Fibroblast of lung (primary cell): ENCODE measurements around the gene KEAP1. TPM values are rescaled to one million over a fixed set of nuclear protein-coding genes. Genes with fewer than 3 reads are reported as not detected.

Experiments used
- DNase-seq, 2 donors: peaks; one replicate each; pipeline versions ENCODE4 v3.0.0 to v3.0.0-alpha.2; 2010; ENCODE audit warnings: low read depth in 2 of 2
- H2AFZ ChIP-seq: 2 replicates; pipeline ENCODE4 v1.5.1; 2012; ENCODE audit warnings: low read length, control low read depth, inconsistent platforms
- H3K27ac ChIP-seq: 2 replicates; pipeline ENCODE4 v1.5.1; 2011; ENCODE audit warnings: low read length, control low read depth; ENCODE audit not compliant: insufficient read depth
- H3K27me3 ChIP-seq: 2 replicates; pipeline ENCODE4 v1.5.1; 2011; ENCODE audit warnings: mild to moderate bottlenecking, low read length; ENCODE audit not compliant: control insufficient read depth, insufficient read depth
- H3K36me3 ChIP-seq: 2 replicates; pipeline ENCODE4 v1.5.1; 2011; ENCODE audit warnings: low read length; ENCODE audit not compliant: control insufficient read depth, insufficient read depth
- H3K4me1 ChIP-seq: 2 replicates; pipeline ENCODE4 v1.5.1; 2011; ENCODE audit warnings: low read length; ENCODE audit not compliant: control insufficient read depth, insufficient read depth; ENCODE audit errors: extremely low read depth
- H3K4me2 ChIP-seq: 2 replicates; pipeline ENCODE4 v1.5.1; 2011; ENCODE audit warnings: low read length, control low read depth; ENCODE audit not compliant: insufficient read depth; ENCODE audit errors: extremely low read depth
- H3K4me3 ChIP-seq, 4 experiments: fragments of 200-600 bp in 1 of 4; sonication (generic) in 1 of 4; replicated peaks in 1 of 4; 2 replicates each; pipeline ENCODE4 v1.5.1; 2011 to 2016; ENCODE audit warnings: low read length in 4 of 4, low read depth in 3 of 4, mild to moderate bottlenecking in 3 of 4, control low read depth in 2 of 4, inconsistent platforms in 1 of 4, mixed read lengths in 1 of 4; ENCODE audit not compliant: insufficient read depth in 1 of 4; ENCODE audit errors: control extremely low read depth in 1 of 4
- H3K79me2 ChIP-seq: 2 replicates; pipeline ENCODE4 v1.5.1; 2012; ENCODE audit warnings: mild to moderate bottlenecking, low read length, inconsistent platforms; ENCODE audit not compliant: control insufficient read depth, insufficient read depth
- H3K9ac ChIP-seq: 2 replicates; pipeline ENCODE4 v1.5.1; 2011; ENCODE audit warnings: mild to moderate bottlenecking, low read length, control low read depth; ENCODE audit not compliant: insufficient read depth
- H3K9me3 ChIP-seq: 2 replicates; pipeline ENCODE4 v1.5.1; 2012; ENCODE audit warnings: low read depth, low read length; ENCODE audit not compliant: control insufficient read depth, insufficient read depth
- H4K20me1 ChIP-seq: 2 replicates; pipeline ENCODE4 v1.5.1; 2011; ENCODE audit warnings: low read length; ENCODE audit not compliant: control insufficient read depth, insufficient read depth; ENCODE audit errors: extremely low read depth
- CTCF ChIP-seq, 2 donors: IDR thresholded peaks in 1 of 2; conservative IDR thresholded peaks in 1 of 2; 1 replicate in 1 of 2; 2 replicates in 1 of 2; pipeline ENCODE4 v1.5.1; 2011 to 2012; ENCODE audit warnings: low read length in 2 of 2, control low read depth in 1 of 2, inconsistent platforms in 1 of 2, low read depth in 1 of 2, mild to moderate bottlenecking in 1 of 2
- EZH2 ChIP-seq: IDR thresholded peaks from 2 replicates; pipeline ENCODE4 v1.5.1; 2012; ENCODE audit warnings: low read length, control low read depth, mild to moderate bottlenecking; ENCODE audit errors: missing control alignments
- polyA plus RNA-seq, 2 donors: library from polyadenylated mRNA; depleted of rRNA in 1 of 2; stranded (reverse) in 1 of 2; unstranded in 1 of 2; fragments of >200 nt; gene quantifications; 2 replicates each; pipeline ENCODE4 v1.2.1, GENCODE V29; 2011 to 2012; ENCODE audit warnings: missing spikeins in 1 of 2
- total RNA-seq: library from RNA; depleted of rRNA; stranded (reverse); fragments of >200 nt; gene quantifications from 2 replicates; pipeline ENCODE4 v1.2.1, GENCODE V29; 2014

KEAP1 gene
- total and polyA plus RNA-seq, 2 donors (not counting 1 experiment from before 2014, with no cell fraction given) = 36.1 to 103 TPM

GRCh38 chr19:10452726-10453618 lies 50.2 kb downstream of the KEAP1 start:
- no peak overlapping the region for H3K27ac ChIP-seq
- no peak overlapping the region for H3K4me3 ChIP-seq
- H3K4me2 ChIP-seq = no peak overlapping the region
- H3K27me3 ChIP-seq = no peaks in the 10 kb centered on the region
- no peak overlapping the region for H3K9ac ChIP-seq
- H3K79me2 ChIP-seq = no peaks in the 10 kb centered on the region
- H3K36me3 ChIP-seq = peaks cover 2% of the 10 kb centered on the region
- TF ChIP-seq EZH2 = no peak
- TF ChIP-seq CTCF (conservative IDR thresholded peaks at IDR 0.05 in 1 of 2, IDR thresholded peaks at IDR 0.05 in 1 of 2; ENCODE audit: low read depth in 1 of 2, low read length in 2 of 2) = no peak
- H4K20me1 ChIP-seq = no peaks in the 10 kb centered on the region
- no peaks in the 10 kb centered on the region for H3K4me1 ChIP-seq
- H2AFZ ChIP-seq = no peak overlapping the region
- no peak for DNase-seq
- no peaks in the 10 kb centered on the region for H3K9me3 ChIP-seq

- Histone ChIP-seq H3K36me3 (peaks cover 3% of the 10 kb centered on the region), H3K27ac (no peak overlapping the region), H3K4me1 (no peaks in the 10 kb centered on the region), H3K4me2 (no peak overlapping the region), H3K79me2 (no peaks in the 10 kb centered on the region), H2AFZ (no peak overlapping the region), H4K20me1 (no peaks in the 10 kb centered on the region), H3K9me3 (no peaks in the 10 kb centered on the region), H3K4me3 (no peak overlapping the region), H3K27me3 (no peaks in the 10 kb centered on the region), H3K9ac (no peak overlapping the region)
- DNase-seq = no peak
- TF ChIP-seq CTCF (conservative IDR thresholded peaks at IDR 0.05 in 1 of 2, IDR thresholded peaks at IDR 0.05 in 1 of 2; ENCODE audit: low read depth in 1 of 2, low read length in 2 of 2) = no peak
- no peak for TF ChIP-seq EZH2
These were observed 52.1 kb downstream of the KEAP1 start for GRCh38 chr19:10450853-10451609.

GRCh38 chr19:10450191-10450852 lies 52.8 kb downstream of the KEAP1 start:
- Histone ChIP-seq H3K9ac (no peak overlapping the region), H4K20me1 (no peaks in the 10 kb centered on the region), H3K4me2 (no peak overlapping the region), H3K4me1 (no peaks in the 10 kb centered on the region), H3K36me3 (peaks cover 3% of the 10 kb centered on the region), H3K9me3 (no peaks in the 10 kb centered on the region), H2AFZ (no peak overlapping the region), H3K27me3 (no peaks in the 10 kb centered on the region), H3K4me3 (no peak overlapping the region), H3K27ac (no peak overlapping the region), H3K79me2 (no peaks in the 10 kb centered on the region)
- no peak for TF ChIP-seq EZH2
- no peak for TF ChIP-seq CTCF (conservative IDR thresholded peaks at IDR 0.05 in 1 of 2, IDR thresholded peaks at IDR 0.05 in 1 of 2; ENCODE audit: low read depth in 1 of 2, low read length in 2 of 2)
- no peak for DNase-seq
